SKM-1 treated with dmso at 0.1 percent for 144 hours (cell line): Measurements from ENCODE around the gene PCF11.
"Not testable (repeated sequence)": the region's sequence is repeated elsewhere in the genome, so short reads cannot be mapped to it uniquely, and the experiment has no call there.

Source experiments
- DNase-seq: peaks from one replicate; lab custom pipeline; 2025; ENCODE audit not compliant: unreplicated experiment; lab: John Stamatoyannopoulos, UW

PCF11 gene

DNA sequence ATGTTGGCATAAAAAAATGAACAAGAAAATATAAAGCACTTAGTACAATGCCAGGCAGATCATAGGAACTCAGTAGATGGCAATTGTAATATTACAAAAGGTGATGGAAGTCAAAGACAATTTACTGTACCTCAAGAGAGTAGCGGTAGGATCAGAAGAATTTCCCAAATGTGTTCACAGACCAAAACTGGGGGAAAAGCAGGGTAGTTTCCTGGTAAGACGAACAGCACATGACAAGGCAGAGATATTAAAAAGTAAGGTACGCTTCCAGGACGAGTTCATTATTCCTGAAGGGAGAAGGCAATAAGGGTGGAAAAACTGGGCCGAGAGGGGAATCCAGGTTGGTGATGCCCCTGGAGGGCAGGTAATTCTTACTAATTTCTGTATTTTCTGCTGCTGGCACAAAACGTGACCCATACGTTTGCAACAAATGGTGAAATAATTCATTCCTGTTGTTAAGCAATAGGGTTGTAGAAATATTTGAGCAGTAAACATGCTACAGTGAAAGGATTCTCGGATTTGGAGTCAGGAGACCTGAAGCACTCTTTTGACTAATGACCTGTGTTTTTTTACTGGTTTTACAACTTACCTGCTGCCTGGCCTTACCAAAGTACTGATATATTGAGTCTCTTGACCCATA, 35.8 kb downstream of the PCF11 start:
- no peak for DNase-seq

DNA sequence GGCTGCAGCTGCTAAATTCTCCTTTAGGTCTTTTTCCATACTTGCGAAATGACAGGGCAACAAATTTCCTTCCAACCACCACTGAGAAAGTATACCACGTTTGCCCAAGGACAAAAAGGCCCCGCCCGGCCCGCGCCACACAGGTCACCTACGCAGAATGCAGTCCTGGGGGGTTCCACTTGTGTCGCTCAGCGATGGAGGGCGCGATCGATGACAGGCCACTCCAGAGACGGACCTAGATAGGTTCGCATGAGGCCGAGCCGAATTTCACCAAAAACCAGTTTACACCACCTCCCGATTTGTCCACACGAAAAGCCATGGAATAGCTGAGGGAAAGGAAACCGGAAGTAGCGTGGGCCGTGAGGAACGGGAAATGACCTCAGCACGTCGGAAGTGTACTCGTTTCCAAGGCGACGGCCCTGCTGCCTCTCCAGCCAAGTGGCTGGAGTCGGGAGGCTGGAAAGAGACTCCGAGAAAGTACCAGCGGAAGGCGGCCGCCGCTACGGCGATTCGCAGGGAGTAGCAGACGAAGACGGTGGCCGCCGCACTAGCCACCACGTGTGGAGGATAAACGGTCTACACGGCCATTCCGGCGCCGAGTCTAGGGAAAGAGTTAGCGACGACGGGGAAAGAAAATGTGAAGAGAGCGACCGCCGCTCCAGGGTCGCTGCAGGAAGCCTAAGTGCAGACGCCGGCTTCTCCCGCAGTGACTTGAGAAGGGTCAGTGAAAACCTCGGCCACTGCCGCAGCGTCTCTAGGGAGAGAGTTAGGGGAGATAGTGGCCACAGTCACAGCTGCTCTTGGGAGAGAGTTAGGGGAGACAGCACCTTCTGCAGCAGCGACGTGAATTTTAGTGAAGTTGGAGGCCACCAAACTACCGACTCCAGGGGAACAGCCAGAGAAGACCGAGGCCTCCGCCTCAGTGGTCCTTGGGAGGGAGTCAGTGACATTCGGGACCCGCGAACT, 36.7 kb downstream of the PCF11 start, which contains the start of gene ANKRD42:
Gene ANKRD42 (plus strand): TSS at position 398 of the 966 bp plus-strand sequence. CDS start 959 bp downstream, outside the sequence.
- DNase-seq: peak; percentile 93

DNA sequence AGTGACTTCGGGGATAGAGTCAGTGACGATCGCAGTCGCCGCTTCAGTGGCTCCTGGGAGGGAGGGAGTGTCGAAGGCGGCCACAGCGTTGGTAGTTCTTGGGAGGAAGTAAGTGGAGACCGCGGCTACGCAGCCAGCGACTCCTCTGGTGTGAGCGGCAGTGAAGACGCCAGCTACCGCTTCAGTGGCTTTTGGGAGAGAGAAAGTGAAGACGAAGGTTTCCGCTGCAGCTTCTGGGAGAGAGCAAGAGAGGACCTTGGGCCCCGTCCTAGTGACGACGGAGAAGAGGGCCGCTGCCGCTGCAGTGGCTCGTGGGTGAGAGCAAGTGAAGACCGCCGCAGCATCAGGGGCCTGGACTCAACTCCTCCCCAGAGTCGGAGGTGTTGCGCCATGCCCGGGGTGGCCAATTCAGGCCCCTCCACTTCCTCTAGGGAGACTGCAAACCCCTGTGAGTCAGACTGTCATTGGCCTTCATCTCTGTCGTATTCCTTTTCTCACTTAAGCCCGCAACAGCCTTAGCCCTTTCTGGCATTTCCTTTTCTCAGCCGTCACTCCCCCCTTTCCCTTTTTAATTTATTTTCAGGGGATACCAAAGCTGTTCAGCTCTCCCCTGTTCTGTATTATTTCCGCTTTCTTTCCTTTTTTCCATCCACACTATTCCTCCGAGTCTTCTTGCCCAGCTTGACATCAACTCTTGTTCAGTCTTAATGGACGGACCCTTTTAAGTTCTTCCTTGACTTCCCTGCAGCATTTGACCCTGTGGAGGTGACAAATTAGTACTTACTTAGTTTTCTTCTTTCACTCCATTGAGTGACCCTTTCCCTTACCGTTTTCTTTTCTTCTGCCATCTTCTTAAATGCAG, 37.6 kb downstream of the PCF11 start:
- peak; percentile 87 for DNase-seq

DNA sequence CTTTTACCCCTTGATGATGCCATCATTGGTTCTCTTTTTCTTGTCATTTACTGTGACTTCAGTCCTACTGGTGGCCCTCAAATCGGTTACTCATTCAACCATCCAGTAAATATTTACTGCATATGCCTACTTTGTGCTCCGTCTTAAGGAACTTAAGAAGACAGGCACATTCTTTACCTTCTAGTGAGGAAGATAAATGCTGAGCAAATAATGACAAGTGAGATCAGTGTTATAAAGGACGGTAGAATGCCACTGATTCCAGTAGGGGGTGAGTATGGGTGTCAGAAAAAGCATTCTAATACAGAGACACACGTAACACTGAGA, 38.2 kb downstream of the PCF11 start:
- no peak for DNase-seq

DNA sequence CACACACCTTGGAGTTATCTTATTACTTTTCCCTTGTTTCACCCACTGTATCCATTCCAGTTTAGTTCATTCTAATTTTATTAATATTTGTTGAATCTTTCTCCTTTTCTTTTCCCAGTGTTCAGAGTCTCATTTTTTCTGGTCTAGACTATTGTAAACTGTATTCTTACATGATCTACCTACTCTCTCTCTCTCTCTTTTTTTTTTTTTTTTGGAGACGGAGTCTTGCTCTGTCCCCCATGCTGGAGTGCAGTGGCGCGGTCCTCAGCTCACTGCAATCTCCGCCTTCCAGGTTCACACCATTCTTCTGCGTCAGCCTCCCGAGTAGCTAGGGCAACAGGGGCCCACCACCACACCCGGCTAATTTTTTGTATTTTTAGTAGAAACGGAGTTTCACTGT, 38.7 kb downstream of the PCF11 start:
- DNase-seq: no peak

DNA sequence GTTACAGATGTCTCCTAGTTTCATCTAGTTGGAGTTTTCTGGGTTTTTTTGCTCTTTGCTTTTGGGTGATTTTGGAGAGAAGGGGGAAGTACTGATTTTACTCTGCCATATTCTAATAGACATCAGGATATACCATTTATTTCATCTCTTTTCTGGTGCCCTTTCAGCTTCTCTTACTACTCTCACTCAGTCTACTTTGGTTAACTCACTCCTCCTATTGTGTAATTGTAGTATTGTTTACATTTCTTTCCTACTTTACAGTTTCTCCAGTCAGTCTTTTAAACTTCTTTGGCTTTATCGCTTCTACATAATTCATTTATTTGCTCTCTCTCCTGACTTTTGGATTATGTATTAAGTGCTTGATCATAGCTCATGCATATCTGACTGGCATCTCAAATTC, 43.1 kb downstream of the PCF11 start:
- DNase-seq: no peak

DNA sequence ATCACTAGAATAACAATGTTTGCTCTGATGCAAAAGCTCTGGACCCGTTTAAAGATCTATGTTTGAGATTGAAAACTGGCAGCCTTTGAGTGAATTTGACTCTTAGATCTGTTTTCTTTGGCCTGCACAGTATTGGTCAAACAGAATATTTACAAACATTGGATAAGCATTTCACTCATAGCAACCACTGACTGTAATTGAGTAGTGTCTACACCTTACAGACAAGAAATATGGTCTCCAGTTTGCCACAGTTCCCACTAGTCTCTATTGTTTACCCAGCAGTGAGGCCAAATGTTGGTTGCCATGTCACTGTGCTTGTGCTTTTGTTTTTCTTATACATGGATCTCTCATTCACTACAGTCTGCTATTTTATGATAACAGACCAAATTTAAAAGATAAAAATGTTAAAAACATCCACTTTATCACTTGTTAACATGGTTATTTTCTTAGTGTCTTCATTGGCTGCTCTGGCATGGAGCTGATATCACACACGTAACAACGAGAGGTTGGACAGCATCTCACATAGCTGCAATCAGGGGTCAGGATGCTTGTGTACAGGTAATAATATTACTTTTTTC, 48.8 kb downstream of the PCF11 start:
- no peak for DNase-seq

DNA sequence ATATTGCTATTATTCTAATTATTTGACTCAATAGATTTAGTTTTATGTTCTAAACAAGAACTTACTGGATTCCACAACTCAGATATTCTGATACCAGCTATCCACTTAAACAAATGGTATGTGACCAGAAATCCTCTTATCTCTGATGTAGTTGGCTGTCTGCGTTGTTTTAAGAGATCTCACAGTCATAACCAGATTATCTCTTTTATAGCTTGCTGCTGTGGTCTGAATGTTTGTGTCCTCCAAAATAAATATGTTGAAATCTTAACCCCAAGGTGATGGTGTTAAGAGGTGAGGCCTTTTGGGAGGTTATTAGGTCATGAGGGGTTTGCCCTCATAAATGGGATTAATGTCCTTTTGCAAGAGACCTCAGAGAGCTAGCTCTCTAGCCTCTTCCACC, 49.3 kb downstream of the PCF11 start:
- DNase-seq: no peak

DNA sequence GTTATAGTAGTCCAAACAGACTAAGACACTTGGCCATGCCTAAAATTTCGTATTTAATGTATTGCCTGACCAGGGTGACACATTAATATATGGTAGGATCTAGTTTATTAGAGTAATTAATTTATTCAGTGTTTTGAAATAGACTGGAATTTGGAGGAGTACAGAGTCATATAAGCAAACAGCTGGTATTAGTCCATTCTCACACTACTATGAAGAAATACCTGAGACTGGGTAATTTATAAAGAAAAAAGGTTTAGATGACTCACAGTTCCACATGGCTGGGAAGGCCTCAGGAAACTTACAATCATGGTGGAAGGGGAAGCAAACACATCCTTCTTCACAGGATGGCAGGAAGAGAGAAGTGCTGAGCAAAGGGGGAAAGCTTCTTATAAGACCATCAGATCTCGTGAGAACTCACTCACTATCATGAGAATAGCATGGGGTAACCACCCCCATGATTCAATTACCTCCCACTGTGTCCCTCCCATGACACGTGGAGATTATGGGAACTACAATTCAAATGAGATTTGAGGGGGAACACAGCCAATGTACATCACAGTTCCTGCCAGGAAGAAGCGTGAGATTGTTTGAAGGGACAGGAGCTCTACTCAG, 49.9 kb downstream of the PCF11 start:
- not testable (repeated sequence) for DNase-seq

DNA sequence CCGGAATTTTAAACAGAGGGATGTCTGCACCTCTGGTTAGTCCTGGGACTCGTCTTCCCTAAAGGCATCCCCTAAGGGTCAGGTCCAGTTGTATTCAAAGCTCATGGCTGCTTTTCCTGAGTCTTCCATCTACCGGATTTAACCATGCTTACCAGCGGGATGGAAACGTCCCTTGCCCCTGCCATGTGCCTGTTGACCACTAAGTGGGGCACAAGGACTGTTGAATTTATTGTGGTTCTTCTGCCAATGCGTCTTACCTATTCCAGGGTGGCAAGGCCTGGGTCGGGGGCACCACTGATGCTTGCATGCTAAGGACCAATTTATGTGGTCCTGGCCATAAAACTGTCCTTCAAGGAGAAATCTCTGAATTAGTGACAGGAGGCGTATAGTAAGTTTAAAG, 62.2 kb downstream of the PCF11 start:
- no peak for DNase-seq

DNA sequence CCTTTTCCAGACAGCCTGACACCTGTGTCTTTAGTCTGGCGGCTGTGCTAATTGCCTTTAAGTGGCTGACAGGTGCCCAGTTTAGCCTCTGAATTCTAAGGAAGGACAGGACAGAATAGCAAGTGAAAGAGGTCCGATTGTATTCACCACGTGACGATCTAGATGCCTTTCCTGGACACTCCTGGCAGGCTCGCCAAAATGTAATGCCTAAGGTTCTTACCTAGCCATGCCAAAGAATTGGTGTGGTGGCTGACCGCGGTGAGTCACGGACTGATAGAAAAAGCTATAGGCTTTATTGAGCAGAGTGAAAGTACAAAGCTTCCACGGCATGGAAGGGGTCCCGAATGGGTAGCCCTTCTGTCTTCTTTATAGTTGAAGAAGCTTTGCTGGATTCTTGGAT, 63.3 kb downstream of the PCF11 start:
- no peak for DNase-seq

DNA sequence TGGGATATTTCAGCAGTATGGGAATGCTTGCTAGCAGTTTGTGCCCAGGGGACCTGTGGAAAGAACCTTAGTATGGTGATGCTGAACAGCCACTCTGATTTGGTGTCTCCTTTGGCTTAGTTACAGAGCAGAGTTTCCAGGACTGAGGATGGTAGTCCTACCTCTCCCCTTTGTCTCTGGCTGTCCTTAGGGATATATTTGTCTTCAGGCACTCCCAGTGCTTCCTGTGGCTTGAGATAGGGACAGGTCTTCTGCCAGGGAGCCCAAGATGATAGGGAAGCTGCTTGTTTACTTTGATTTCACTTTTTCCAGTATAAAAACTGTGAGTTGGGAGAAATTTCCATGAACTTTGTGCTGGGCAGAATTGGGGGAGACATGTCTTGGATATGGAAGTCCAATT, 64.8 kb downstream of the PCF11 start:
- DNase-seq: no peak

DNA sequence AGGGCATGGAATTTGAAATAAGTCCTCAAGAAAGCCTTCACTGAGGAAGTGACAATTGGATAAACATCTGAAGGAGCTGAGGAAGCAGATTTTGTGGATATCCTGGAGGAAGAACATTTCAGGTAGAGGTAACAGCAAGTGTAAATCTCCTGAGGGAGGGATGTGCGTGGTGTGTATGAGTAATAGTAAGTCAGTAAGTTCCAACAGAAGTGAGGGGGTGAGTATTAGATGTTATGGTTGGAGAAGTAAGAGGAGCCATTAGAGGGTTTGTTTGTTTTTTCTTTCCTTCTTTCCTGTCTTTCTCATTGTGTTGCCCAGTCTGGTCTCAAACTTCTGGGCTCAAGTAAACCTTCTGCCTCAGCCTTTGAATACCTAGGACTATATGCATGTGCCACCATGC, 65.6 kb downstream of the PCF11 start:
- no peak for DNase-seq

DNA sequence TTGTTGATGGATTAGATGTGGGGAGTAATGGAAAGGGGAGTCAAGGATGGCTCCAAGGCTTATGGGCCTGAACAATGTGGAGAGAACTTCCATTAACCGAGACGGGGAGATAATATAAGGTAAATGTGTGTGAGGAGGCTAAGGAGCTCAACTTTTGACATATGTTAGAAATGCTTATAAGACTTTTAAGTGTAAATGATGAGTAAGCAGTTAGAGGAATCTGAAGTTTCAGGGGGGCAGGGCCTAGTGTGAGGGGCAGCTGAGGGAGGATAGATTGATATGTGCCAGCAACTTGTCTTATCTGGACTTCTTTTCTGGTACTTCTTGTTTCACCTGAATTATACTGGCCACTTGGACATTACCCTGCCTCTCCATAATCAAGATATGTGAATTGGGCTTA, 66.5 kb downstream of the PCF11 start:
- no peak for DNase-seq

DNA sequence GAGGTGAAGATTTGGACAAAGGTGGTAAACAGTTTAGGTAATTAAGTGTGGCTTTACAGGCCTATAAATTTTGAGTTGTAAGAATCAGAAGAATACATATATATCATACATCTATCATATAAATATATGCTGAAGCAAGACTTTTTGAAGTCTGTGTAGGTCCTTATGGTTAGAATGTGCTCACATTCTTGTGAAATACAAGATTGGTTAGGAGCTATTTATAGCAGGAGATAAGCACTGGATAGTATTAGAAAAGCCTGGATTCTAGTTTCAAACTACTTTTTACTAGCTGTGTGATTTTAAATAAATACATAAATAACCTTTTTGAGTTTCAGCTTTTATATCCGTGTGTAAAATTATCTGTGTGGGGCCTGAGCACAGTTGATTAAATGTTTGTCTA, 78.9 kb downstream of the PCF11 start:
- DNase-seq: peak; percentile 2
